K562 (cell line): ENCODE measurements around the gene MAPKAPK2. TPM values are rescaled to one million over a fixed set of nuclear protein-coding genes. Genes with fewer than 3 reads are reported as not detected.

ENCODE experiments used
- DMBX1 ChIP-seq: fragments of 250-450 bp; sonication (Bioruptor Pico); IDR thresholded peaks from 2 replicates; pipeline ENCODE4 v1.8.0; 2022; ENCODE audit warnings: inconsistent platforms, mild to moderate bottlenecking, moderate library complexity, borderline replicate concordance
- FOS ChIP-seq: IDR thresholded peaks from 3 replicates; pipeline ENCODE4 v1.6.1; 2011; ENCODE audit not compliant: insufficient read length; ENCODE audit errors: extremely low read depth
- HOMEZ ChIP-seq: fragments of 250-450 bp; sonication (Bioruptor Pico); IDR thresholded peaks from 2 replicates; pipeline ENCODE4 v1.4.0; 2020; ENCODE audit warnings: mild to moderate bottlenecking, moderate library complexity
- KLF16 ChIP-seq: IDR thresholded peaks from 2 replicates; pipeline ENCODE4 v1.6.1; 2016; ENCODE audit warnings: antibody characterized with exemption
- POLR2B ChIP-seq: fragments of 450-650 bp; IDR thresholded peaks from 2 replicates; pipeline ENCODE4 v1.6.1; 2018; ENCODE audit warnings: low read depth; ENCODE audit not compliant: partially characterized antibody
- RERE ChIP-seq: sonication (generic); formaldehyde crosslinking; IDR thresholded peaks from 2 replicates; pipeline ENCODE4 v1.8.0; 2023; ENCODE audit warnings: missing genetic modification reagents, mild to moderate bottlenecking, borderline replicate concordance
- RUNX1 ChIP-seq: sonication (generic); IDR thresholded peaks from 2 replicates; pipeline ENCODE4 v1.6.1; 2016; ENCODE audit warnings: antibody characterized with exemption, low read depth
- TFE3 ChIP-seq: fragments of 450-650 bp; formaldehyde crosslinking; IDR thresholded peaks from 2 replicates; pipeline ENCODE4 v1.4.0; 2020; ENCODE audit warnings: mild to moderate bottlenecking, mixed read lengths
- THRAP3 ChIP-seq: fragments of 450-650 bp; IDR thresholded peaks from 2 replicates; pipeline ENCODE4 v1.6.1; 2016; ENCODE audit warnings: mild to moderate bottlenecking, inconsistent platforms, borderline replicate concordance
- ZBTB1 ChIP-seq: sonication (generic); formaldehyde crosslinking; IDR thresholded peaks from 2 replicates; pipeline ENCODE4 v1.8.1; 2023; ENCODE audit warnings: missing genetic modification reagents, low read depth, mild to moderate bottlenecking, borderline replicate concordance
- ZNF184 ChIP-seq: sonication (generic); formaldehyde crosslinking; IDR thresholded peaks from 2 replicates; pipeline ENCODE4 v1.5.0; 2020; ENCODE audit warnings: missing genetic modification reagents
- ZNF592 ChIP-seq: fragments of 450-650 bp; IDR thresholded peaks from 2 replicates; pipeline ENCODE4 v1.6.1; 2017; ENCODE audit warnings: antibody characterized with exemption, mild to moderate bottlenecking
- ZNF644 ChIP-seq: fragments of 200-800 bp; sonication (Bioruptor generic); IDR thresholded peaks from 2 replicates; pipeline ENCODE4 v1.6.1; 2016; ENCODE audit warnings: low read depth, missing genetic modification characterization, missing compliant biosample characterization
- ZNF778 ChIP-seq: fragments of 450-650 bp; formaldehyde crosslinking; IDR thresholded peaks from 2 replicates; pipeline ENCODE4 v1.4.0; 2020; ENCODE audit warnings: mild to moderate bottlenecking, moderate library complexity
- polyA plus RNA-seq, 8 experiments: library from polyadenylated mRNA; depleted of rRNA in 4 of 8; stranded (reverse) in 5 of 8; unstranded in 3 of 8; fragments of >200 nt; fragmentation: Nextera tagmentation in 2 of 8; fragmentation: Illumina TruSeq in 1 of 8; extraction: Ambion mirVana in 2 of 8; extraction: Trizol in 1 of 8; gene quantifications; 2 replicates each; pipeline versions ENCODE4 v1.2.1 to v1.2.3, GENCODE V29; 2011 to 2014; ENCODE audit warnings: inconsistent platforms in 1 of 8, missing spikeins in 1 of 8
- total RNA-seq, 7 experiments: library from RNA; depleted of rRNA in 6 of 7; stranded (reverse); fragments of >200 nt in 6 of 7; fragmentation: Illumina TruSeq in 2 of 7; extraction: Trizol in 2 of 7; gene quantifications; 2 replicates each; pipeline versions ENCODE4 v1.2.1 to v1.2.3, GENCODE V29; 2011 to 2021; ENCODE audit warnings: low replicate concordance in 1 of 7

Gene MAPKAPK2
- total and polyA plus RNA-seq, 9 of the 15 experiments (the other 6 are each of a cell fraction or from before 2014, with no cell fraction given) = 0.63 to 94.2 (median 52.1) TPM

GRCh38 chr1:206658264-206658980 is 26.3 kb upstream of the MAPKAPK2 start (continued):
- no peak for TF ChIP-seq ZNF778 (CRISPR knock-in tag)
- peak; percentile 85 for TF ChIP-seq ZNF592
- no peak for TF ChIP-seq HOMEZ
- no peak for TF ChIP-seq TFE3
- no peak for TF ChIP-seq RUNX1
- no peak for TF ChIP-seq ZNF644 (tag)
- 0 out of 2 replicates have a peak, but pooled peaks have one; percentile 4 for TF ChIP-seq ZBTB1 (CRISPR knock-in tag)
- 0 out of 2 replicates have a peak, but pooled peaks have one; percentile 56 for TF ChIP-seq DMBX1 (CRISPR knock-in tag)
- no peak for TF ChIP-seq POLR2B
- TF ChIP-seq ZNF184 (CRISPR knock-in tag) = no peak
- TF ChIP-seq THRAP3 = no peak
- peak; percentile 55 for TF ChIP-seq KLF16
- no peak for TF ChIP-seq FOS
- TF ChIP-seq RERE (CRISPR knock-in tag) = no peak
